Measurements from ENCODE around the gene CBY3. TPM values are rescaled to one million over a fixed set of nuclear protein-coding genes. Genes with fewer than 3 reads are reported as not detected.

Gene CBY3
- total RNA-seq, 1 donor: not detected

GRCh38 chr5:179727106-179727505, 46.3 kb upstream of the CBY3 start:
- H2AFZ ChIP-seq (ENCODE audit: low read length): no peak overlapping the region
- H3K4me3 ChIP-seq (ENCODE audit: insufficient read depth, low read length): no peak overlapping the region
- H3K36me3 ChIP-seq (ENCODE audit: insufficient read depth, low read length): peaks cover 82% of the 10 kb centered on the region

GRCh38 chr5:179724163-179724562, 43.3 kb upstream of the CBY3 start:
- Histone ChIP-seq H3K4me2 (ENCODE audit: insufficient read depth, low read length) (no peak overlapping the region), H3K9me3 (ENCODE audit: low read depth, low read length) (no peaks in the 10 kb centered on the region), H3K27me3 (ENCODE audit: insufficient read depth, low read length) (no peaks in the 10 kb centered on the region), H2AFZ (ENCODE audit: low read length) (no peak overlapping the region), H3K27ac (ENCODE audit: low read depth, low read length) (no peak overlapping the region), H4K20me1 (ENCODE audit: insufficient read depth, low read length) (peaks cover 11% of the 10 kb centered on the region), H3K4me3 (ENCODE audit: insufficient read depth, low read length) (no peak overlapping the region), H3K79me2 (ENCODE audit: insufficient read depth, low read length) (peaks cover 44% of the 10 kb centered on the region), H3K4me1 (ENCODE audit: insufficient read depth, low read length) (no peaks in the 10 kb centered on the region), H3K36me3 (ENCODE audit: insufficient read depth, low read length) (peaks cover 91% of the 10 kb centered on the region)
- DNase-seq (ENCODE audit: insufficient read length, low spot score, missing footprints): no peak
- no peak for TF ChIP-seq CTCF (IDR thresholded peaks at IDR 0.05; ENCODE audit: extremely low read depth, low read depth, low read length)

More at GRCh38 chr5:179727106-179727505, 46.3 kb upstream of the CBY3 start:
- no peaks in the 10 kb centered on the region for H3K27me3 ChIP-seq (ENCODE audit: insufficient read depth, low read length)
- H4K20me1 ChIP-seq (ENCODE audit: insufficient read depth, low read length): peaks cover 7% of the 10 kb centered on the region
- TF ChIP-seq CTCF (IDR thresholded peaks at IDR 0.05; ENCODE audit: extremely low read depth, low read depth, low read length): no peak
- H3K4me2 ChIP-seq (ENCODE audit: insufficient read depth, low read length): no peak overlapping the region
- no peak overlapping the region for H3K27ac ChIP-seq (ENCODE audit: low read depth, low read length)
- DNase-seq (ENCODE audit: insufficient read length, low spot score, missing footprints): no peak
- peaks cover 13% of the 10 kb centered on the region for H3K4me1 ChIP-seq (ENCODE audit: insufficient read depth, low read length)
- peaks cover 26% of the 10 kb centered on the region for H3K79me2 ChIP-seq (ENCODE audit: insufficient read depth, low read length)
- no peaks in the 10 kb centered on the region for H3K9me3 ChIP-seq (ENCODE audit: low read depth, low read length)

- TF ChIP-seq CTCF (IDR thresholded peaks at IDR 0.05; ENCODE audit: extremely low read depth, low read depth, low read length): no peak
- no peak for DNase-seq (ENCODE audit: insufficient read length, low spot score, missing footprints)
- Histone ChIP-seq H4K20me1 (ENCODE audit: insufficient read depth, low read length) (peaks cover 16% of the 10 kb centered on the region), H3K4me2 (ENCODE audit: insufficient read depth, low read length) (no peak overlapping the region), H3K79me2 (ENCODE audit: insufficient read depth, low read length) (peaks cover 60% of the 10 kb centered on the region), H3K36me3 (ENCODE audit: insufficient read depth, low read length) (peaks cover 90% of the 10 kb centered on the region), H3K27me3 (ENCODE audit: insufficient read depth, low read length) (no peaks in the 10 kb centered on the region), H3K4me3 (ENCODE audit: insufficient read depth, low read length) (no peak overlapping the region), H3K4me1 (ENCODE audit: insufficient read depth, low read length) (no peaks in the 10 kb centered on the region), H3K9me3 (ENCODE audit: low read depth, low read length) (no peaks in the 10 kb centered on the region), H3K27ac (ENCODE audit: low read depth, low read length) (no peak overlapping the region), H2AFZ (ENCODE audit: low read length) (no peak overlapping the region)
Observed at GRCh38 chr5:179720222-179720621, 39.4 kb upstream of the CBY3 start.

GRCh38 chr5:179716286-179716685, 35.5 kb upstream of the CBY3 start:
- no peaks in the 10 kb centered on the region for H3K27me3 ChIP-seq (ENCODE audit: insufficient read depth, low read length)
- H3K4me3 ChIP-seq (ENCODE audit: insufficient read depth, low read length): no peak overlapping the region
- H3K4me1 ChIP-seq (ENCODE audit: insufficient read depth, low read length): no peaks in the 10 kb centered on the region
- no peak for TF ChIP-seq CTCF (IDR thresholded peaks at IDR 0.05; ENCODE audit: extremely low read depth, low read depth, low read length)
- no peaks in the 10 kb centered on the region for H3K9me3 ChIP-seq (ENCODE audit: low read depth, low read length)
- H3K27ac ChIP-seq (ENCODE audit: low read depth, low read length): peak overlapping the region; percentile 32
- no peak overlapping the region for H3K4me2 ChIP-seq (ENCODE audit: insufficient read depth, low read length)
- DNase-seq (ENCODE audit: insufficient read length, low spot score, missing footprints): no peak
- H3K36me3 ChIP-seq (ENCODE audit: insufficient read depth, low read length): peaks cover 83% of the 10 kb centered on the region
- H2AFZ ChIP-seq (ENCODE audit: low read length): no peak overlapping the region
- H3K79me2 ChIP-seq (ENCODE audit: insufficient read depth, low read length): peaks cover 56% of the 10 kb centered on the region
- peaks cover 12% of the 10 kb centered on the region for H4K20me1 ChIP-seq (ENCODE audit: insufficient read depth, low read length)

Data from osteoblast (primary cell).